Heart right ventricle (tissue), 16 donors: ENCODE results near the gene TRIM54. TPM values are rescaled to one million over a fixed set of nuclear protein-coding genes. Genes with fewer than 3 reads are reported as not detected.
A peak's percentile ranks its signal among the peaks of the same experiment; 100 is the strongest.

Experiments used
- ATAC-seq, 8 donors: fragments of 200-7000 bp; cut with Tn5 transposase; one replicate each; pipeline ENCODE4 v1.9.1; 2020; ENCODE audit warnings: mild to moderate bottlenecking in 8 of 8, moderate library complexity in 8 of 8, moderate number of reproducible peaks in 1 of 8
- DNase-seq, 2 donors: peaks; one replicate each; pipeline ENCODE4 v3.0.0-alpha.2; 2020
- H3K27ac ChIP-seq, 10 donors: fragments of 200-600 bp; sonication (generic) in 2 of 10; one replicate each; pipeline versions ENCODE4 v1.5.0 to v1.8.0; 2020 to 2022; ENCODE audit warnings: mild to moderate bottlenecking in 3 of 10
- H3K27me3 ChIP-seq, 7 donors: fragments of 200-600 bp; one replicate each; pipeline ENCODE4 v1.8.0; 2021 to 2022; ENCODE audit warnings: mild to moderate bottlenecking in 2 of 7
- H3K36me3 ChIP-seq, 9 donors: fragments of 200-600 bp; sonication (generic) in 1 of 9; one replicate each; pipeline versions ENCODE4 v1.5.0 to v1.8.0; 2020 to 2022; ENCODE audit warnings: mild to moderate bottlenecking in 2 of 9
- H3K4me1 ChIP-seq, 9 donors: fragments of 200-600 bp; sonication (generic) in 1 of 9; one replicate each; pipeline versions ENCODE4 v1.5.0 to v1.8.0; 2020 to 2022; ENCODE audit warnings: mild to moderate bottlenecking in 4 of 9
- H3K4me3 ChIP-seq, 10 donors: fragments of 200-600 bp; sonication (generic) in 2 of 10; one replicate each; pipeline versions ENCODE4 v1.5.0 to v1.8.0; 2020 to 2022; ENCODE audit warnings: mild to moderate bottlenecking in 7 of 10, moderate library complexity in 2 of 10
- H3K9me3 ChIP-seq, 11 donors: fragments of 200-600 bp in 10 of 11; sonication (generic) in 2 of 11; one replicate each; pipeline versions ENCODE4 v1.5.0 to v1.8.0; 2013 to 2022; ENCODE audit warnings: mild to moderate bottlenecking in 2 of 11, control low read depth in 1 of 11, moderate library complexity in 1 of 11
- CTCF ChIP-seq, 9 donors: fragments of 200-600 bp; sonication (generic) in 2 of 9; IDR thresholded peaks; one replicate each; pipeline versions ENCODE4 v1.5.0 to v1.8.0; 2021 to 2022; ENCODE audit warnings: antibody characterized with exemption in 9 of 9, mild to moderate bottlenecking in 5 of 9, moderate library complexity in 1 of 9
- WGBS, 2 donors: extraction: QIAGEN DNeasy Blood & Tissue Kit; methylation state at CpG; one replicate each; pipeline ENCODE4 v1.1.7; 2013; ENCODE audit warnings: inconsistent platforms in 1 of 2; 5-methylcytosine and 5-hydroxymethylcytosine counted together
- intact Hi-C, 10 donors: fragments of 100-400 bp; cut with DNase I; formaldehyde crosslinking; loops; one replicate each; pipeline versions ENCODE4 v1.11.1 to v1.14.2; 2022
- polyA plus RNA-seq, 2 donors: library from polyadenylated mRNA; stranded (reverse); fragments of 200-250 nt; gene quantifications; one replicate each; pipeline ENCODE4 v1.2.3, GENCODE V29; 2013
- total RNA-seq, 10 donors: library from RNA; stranded (reverse); fragmentation: NEBNext Ultra II Directional in 3 of 10; extraction: Animal tissue kit (Norgen Biotek cat#: 25700) in 3 of 10; gene quantifications; one replicate each; pipeline versions ENCODE4 v1.2.1 to v1.2.4, GENCODE V29; 2021 to 2023
- donor health status: Arrhythmogenic right ventricular cardiomyopathy.
- donor health status: ischemic (EF 13 %, LVEDD 7.1; RV severe dilation, severe dysfunction).
- donor health status: healthy with polysubstance abuse.
- donor health status: DM: no; HTN: yes; CAD: no.
- donor health status: DM: no; HTN: no; CAD: no.
- donor health status: ischemic (EF 25% LVEDD 6.9; RV normal size, moderate dysfunction).
- donor health status: ischemic (EF 25% LVEDD 5.7; RV mildly dilated, moderate dysfunction).
- donor health status: healthy.
- donor health status: DM: yes; HTN: yes; CAD: no.
- donor health status: Ischemic cardiomyopathy.
- donor health status: ischemic (EF 35%, LVEDD 5.7; RV mildly dilated, moderate dysfunction).
- donor health status: nonischemic (EF 11% LVEDD 7.7; RV severe dilation, severe dysfunction).
- donor health status: DM: yes; HTN: yes; CAD: no.
- donor health status: PGD.
- donor health status: ischemic (EF 29% LVEDD 5.4; RV normal size, mild dysfunction).
- donor health status: nonischemic (EF 23%, LVEDD 6.1; RV moderate dilation, normal function).

TRIM54 gene
- total and polyA plus RNA-seq, 12 donors, result 131 to 568 (median 249) TPM

- H3K9me3 ChIP-seq, result no peaks in the 10 kb centered on the region
- 28 to 31% methylated on average over 6 of the region's 6 CpGs for WGBS, 2 donors
- intact Hi-C loops, result loop anchor here in 1 of 10 donors (10.0 kb wide), 1 partner anchor 187 kb away; no protein-coding TSS in a partner anchor
- no peaks in the 10 kb centered on the region for H3K36me3 ChIP-seq
- no peak overlapping the region for H3K4me3 ChIP-seq
- peak in 2 of 9 donors; percentile 20 to 28 for TF ChIP-seq CTCF (IDR thresholded peaks at IDR 0.05)
- DNase-seq, result no peak
- peak in 7 of 8 donors; percentile 26 to 67 (median 46) for ATAC-seq
- H3K27me3 ChIP-seq, result peaks cover 0 to 18% (median 0%) of the 10 kb centered on the region in 7 donors
- H3K27ac ChIP-seq, result peak overlapping the region in 1 of 10 donors; percentile 25
- peaks cover 3 to 97% (median 34%) of the 10 kb centered on the region in 9 donors for H3K4me1 ChIP-seq
Measured at GRCh38 chr2:27291865-27292264, 9.6 kb downstream of the TRIM54 start.

GRCh38 chr2:27294928-27295327 is 12.7 kb downstream of the TRIM54 start:
- Histone ChIP-seq H3K27me3 (peaks cover 0 to 18% (median 0%) of the 10 kb centered on the region in 7 donors), H3K36me3 (peaks cover 0 to 11% (median 0%) of the 10 kb centered on the region in 9 donors), H3K27ac (no peak overlapping the region), H3K4me3 (no peak overlapping the region), H3K9me3 (no peaks in the 10 kb centered on the region), H3K4me1 (peaks cover 3 to 94% (median 36%) of the 10 kb centered on the region in 9 donors)
- intact Hi-C loops, result loop anchor here in 3 of 10 donors (5.0 to 10.0 kb wide), 3 partner anchors 43 to 190 kb away; no protein-coding TSS in a partner anchor
- 77 to 91% methylated on average over 8 of the region's 8 CpGs for WGBS, 2 donors
- ATAC-seq, result no peak
- DNase-seq, result no peak
- TF ChIP-seq CTCF (IDR thresholded peaks at IDR 0.05), result no peak

- Histone ChIP-seq H3K4me3 (no peak overlapping the region), H3K36me3 (peaks cover 0 to 26% (median 0%) of the 10 kb centered on the region in 9 donors), H3K27ac (no peak overlapping the region), H3K27me3 (peaks cover 0 to 9% (median 0%) of the 10 kb centered on the region in 7 donors), H3K4me1 (peaks cover under 1 to 80% (median 33%) of the 10 kb centered on the region in 9 donors), H3K9me3 (no peaks in the 10 kb centered on the region)
- DNase-seq (no peak), ATAC-seq (no peak)
- WGBS, 2 donors, result 40 to 55% methylated on average over 4 of the region's 4 CpGs
- no peak for TF ChIP-seq CTCF (IDR thresholded peaks at IDR 0.05)
- intact Hi-C loops, result loop anchor here in 3 of 10 donors (5.0 to 10.0 kb wide), 3 partner anchors 44 to 192 kb away; no protein-coding TSS in a partner anchor
Measured at GRCh38 chr2:27296481-27296880, 14.3 kb downstream of the TRIM54 start.

- TF ChIP-seq CTCF (IDR thresholded peaks at IDR 0.05), result no peak
- Histone ChIP-seq H3K27ac (no peak overlapping the region), H3K36me3 (peaks cover 0 to 28% (median 0%) of the 10 kb centered on the region in 9 donors), H3K27me3 (peaks cover 0 to 1% (median 0%) of the 10 kb centered on the region in 7 donors), H3K4me3 (no peak overlapping the region), H3K9me3 (no peaks in the 10 kb centered on the region), H3K4me1 (peaks cover 0 to 73% (median 26%) of the 10 kb centered on the region in 9 donors)
- intact Hi-C loops, result loop anchor here in 3 of 10 donors (5.0 to 10.0 kb wide), 3 partner anchors 45 to 192 kb away; no protein-coding TSS in a partner anchor
- ATAC-seq, result no peak
- 89 to 98% methylated on average over 3 of the region's 3 CpGs for WGBS, 2 donors
- DNase-seq, result no peak
Measured at GRCh38 chr2:27297195-27297594, 15.0 kb downstream of the TRIM54 start.
